Measurements from ENCODE around the gene SNX21.

- TF ChIP-seq POLR2AphosphoS5 (IDR thresholded peaks at IDR 0.05) (no peak), CTCF (IDR thresholded peaks at IDR 0.05) (no peak), POLR2A (IDR thresholded peaks at IDR 0.05; ENCODE audit: low read depth) (no peak)
Observed at GRCh38 chr20:45834797-45835161, 1.2 kb downstream of the SNX21 start.
